Right atrium auricular region (tissue), 2 donors: ENCODE data around the gene LGALS1. TPM values are rescaled to one million over a fixed set of nuclear protein-coding genes. Genes with fewer than 3 reads are reported as not detected.

Experiments
- DNase-seq: peaks from one replicate; pipeline ENCODE4 v3.0.0-alpha.2; 2019; ENCODE audit warnings: low spot score
- H3K27ac ChIP-seq, 2 donors: fragments of 200-600 bp; sonication (generic); 1 replicate in 1 of 2; 2 replicates in 1 of 2; pipeline ENCODE4 v1.5.1; 2016 to 2019
- H3K27me3 ChIP-seq, 2 donors: fragments of 200-600 bp; sonication (generic); one replicate each; pipeline versions ENCODE4 v1.5.1 to v1.6.0; 2017 to 2019
- H3K36me3 ChIP-seq: fragments of 200-600 bp; sonication (generic); one replicate; pipeline ENCODE4 v1.5.1; 2016
- H3K4me1 ChIP-seq, 2 donors: fragments of 200-600 bp; sonication (generic); one replicate each; pipeline versions ENCODE4 v1.5.1 to v1.6.0; 2017 to 2019
- H3K4me3 ChIP-seq, 2 donors: fragments of 200-600 bp; sonication (generic); 1 replicate in 1 of 2; 2 replicates in 1 of 2; pipeline ENCODE4 v1.5.1; 2017 to 2019; ENCODE audit warnings: mild to moderate bottlenecking in 1 of 2, moderate library complexity in 1 of 2
- H3K9me3 ChIP-seq, 2 donors: fragments of 200-600 bp; sonication (generic); one replicate each; pipeline ENCODE4 v1.5.1; 2019
- CTCF ChIP-seq, 2 donors: fragments of 200-600 bp; sonication (generic); IDR thresholded peaks; one replicate each; pipeline ENCODE4 v1.5.1; 2019; ENCODE audit warnings: antibody characterized with exemption in 2 of 2
- total RNA-seq, 2 donors: library from RNA; depleted of rRNA; stranded (reverse); fragments of >200 nt; gene quantifications; one replicate each; pipeline ENCODE4 v1.1.0, GENCODE V29; 2016

Gene LGALS1
- total RNA-seq, 2 donors from 2014 or later = 584 to 1,958 TPM

- Histone ChIP-seq H3K9me3 (no peaks in the 10 kb centered on the region), H3K4me3 (no peak overlapping the region), H3K27ac (no peak overlapping the region), H3K4me1 (peaks cover 0 to 9% of the 10 kb centered on the region in 2 donors), H3K36me3 (no peaks in the 10 kb centered on the region), H3K27me3 (no peaks in the 10 kb centered on the region)
- TF ChIP-seq CTCF (IDR thresholded peaks at IDR 0.05) = no peak
- no peak for DNase-seq
Measured at GRCh38 chr22:37701141-37701786, 25.8 kb downstream of the LGALS1 start.

- DNase-seq = no peak
- no peaks in the 10 kb centered on the region for H3K4me1 ChIP-seq
- no peaks in the 10 kb centered on the region for H3K9me3 ChIP-seq
- H3K36me3 ChIP-seq = no peaks in the 10 kb centered on the region
- no peak for TF ChIP-seq CTCF (IDR thresholded peaks at IDR 0.05)
- H3K27ac ChIP-seq = no peak overlapping the region
- H3K4me3 ChIP-seq = no peak overlapping the region
- no peaks in the 10 kb centered on the region for H3K27me3 ChIP-seq
Measured at GRCh38 chr22:37703906-37704305, 28.5 kb downstream of the LGALS1 start.

- DNase-seq = no peak
- no peaks in the 10 kb centered on the region for H3K4me1 ChIP-seq
- no peak overlapping the region for H3K4me3 ChIP-seq
- no peaks in the 10 kb centered on the region for H3K9me3 ChIP-seq
- no peak overlapping the region for H3K27ac ChIP-seq
- H3K27me3 ChIP-seq = no peaks in the 10 kb centered on the region
- no peak for TF ChIP-seq CTCF (IDR thresholded peaks at IDR 0.05)
- H3K36me3 ChIP-seq = no peaks in the 10 kb centered on the region
Measured at GRCh38 chr22:37704645-37705044, 29.2 kb downstream of the LGALS1 start.

- Histone ChIP-seq H3K9me3 (no peaks in the 10 kb centered on the region), H3K36me3 (no peaks in the 10 kb centered on the region), H3K4me1 (no peaks in the 10 kb centered on the region), H3K4me3 (no peak overlapping the region), H3K27ac (no peak overlapping the region), H3K27me3 (no peaks in the 10 kb centered on the region)
- no peak for DNase-seq
- TF ChIP-seq CTCF (IDR thresholded peaks at IDR 0.05) = no peak
Measured at GRCh38 chr22:37705205-37705604, 29.8 kb downstream of the LGALS1 start.

GRCh38 chr22:37708580-37709444, 33.4 kb downstream of the LGALS1 start:
- no peaks in the 10 kb centered on the region for H3K36me3 ChIP-seq
- no peak overlapping the region for H3K27ac ChIP-seq
- H3K4me1 ChIP-seq = no peaks in the 10 kb centered on the region
- no peaks in the 10 kb centered on the region for H3K27me3 ChIP-seq
- no peaks in the 10 kb centered on the region for H3K9me3 ChIP-seq
- no peak overlapping the region for H3K4me3 ChIP-seq
- no peak for TF ChIP-seq CTCF (IDR thresholded peaks at IDR 0.05)
- DNase-seq = no peak
